Neural progenitor cell (in vitro differentiated cells): Measurements from ENCODE around the gene PMEL. TPM values are rescaled to one million over a fixed set of nuclear protein-coding genes. Genes with fewer than 3 reads are reported as not detected.

Experiments
- DNase-seq: peaks from one replicate; pipeline ENCODE4 v3.0.0-alpha.2; 2016; ENCODE audit warnings: low spot score
- H2AFZ ChIP-seq: fragments of 200-600 bp; sonication (generic); replicated peaks from 2 replicates; pipeline ENCODE4 v1.6.1; 2016; ENCODE audit warnings: antibody characterized with exemption
- H3F3A ChIP-seq: fragments of 200-600 bp; sonication (generic); 2 replicates; pipeline ENCODE4 v1.6.1; 2016; ENCODE audit warnings: antibody characterized with exemption, low read depth
- H3K27ac ChIP-seq: fragments of 200-600 bp; sonication (generic); 2 replicates; pipeline ENCODE4 v1.5.1; 2016; ENCODE audit warnings: mild to moderate bottlenecking
- H3K27me3 ChIP-seq: fragments of 200-600 bp; sonication (generic); 2 replicates; pipeline ENCODE4 v1.6.1; 2016; ENCODE audit warnings: mild to moderate bottlenecking, moderate library complexity
- H3K36me3 ChIP-seq: fragments of 200-600 bp; sonication (generic); 2 replicates; pipeline ENCODE4 v1.5.1; 2016
- H3K4me1 ChIP-seq: fragments of 200-600 bp; sonication (generic); 2 replicates; pipeline ENCODE4 v1.6.1; 2016; ENCODE audit warnings: mixed run types
- H3K4me2 ChIP-seq: fragments of 200-600 bp; sonication (generic); 2 replicates; pipeline ENCODE4 v1.6.1; 2016
- H3K4me3 ChIP-seq: fragments of 200-600 bp; sonication (generic); 2 replicates; pipeline ENCODE4 v1.5.1; 2016
- H3K79me2 ChIP-seq: fragments of 200-600 bp; sonication (generic); 2 replicates; pipeline ENCODE4 v1.6.1; 2016; ENCODE audit warnings: low read depth
- H3K9ac ChIP-seq: fragments of 200-600 bp; sonication (generic); 2 replicates; pipeline ENCODE4 v1.6.1; 2016
- H3K9me3 ChIP-seq: fragments of 200-600 bp; sonication (generic); 2 replicates; pipeline ENCODE4 v1.5.1; 2016; ENCODE audit warnings: low read depth
- H4K20me1 ChIP-seq: fragments of 200-600 bp; sonication (generic); 2 replicates; pipeline ENCODE4 v1.6.1; 2016; ENCODE audit warnings: low read depth
- H3K27ac Mint-ChIP-seq: 3 replicates; pipeline ENCODE4 v1.8.0; 2021; ENCODE audit warnings: mixed read lengths
- H3K27me3 Mint-ChIP-seq: 2 replicates; pipeline ENCODE4 v1.8.0; 2022; ENCODE audit warnings: low read depth, mild to moderate bottlenecking, inconsistent platforms, moderate library complexity, mixed read lengths; ENCODE audit not compliant: insufficient read depth
- H3K36me3 Mint-ChIP-seq: 3 replicates; pipeline ENCODE4 v1.8.0; 2021; ENCODE audit warnings: mixed read lengths
- H3K4me1 Mint-ChIP-seq: 3 replicates; pipeline ENCODE4 v1.8.0; 2021; ENCODE audit warnings: mixed read lengths
- H3K4me3 Mint-ChIP-seq: 3 replicates; pipeline ENCODE4 v1.8.0; 2021; ENCODE audit warnings: mild to moderate bottlenecking, moderate library complexity, mixed read lengths
- H3K9me3 Mint-ChIP-seq: 3 replicates; pipeline ENCODE4 v1.8.0; 2020; ENCODE audit warnings: mixed read lengths
- EZH2 ChIP-seq: fragments of 200-600 bp; sonication (generic); IDR thresholded peaks from 2 replicates; pipeline ENCODE4 v1.6.1; 2017; ENCODE audit warnings: antibody characterized with exemption, mild to moderate bottlenecking, moderate library complexity
- EZH2phosphoT487 ChIP-seq: fragments of 200-600 bp; sonication (generic); IDR thresholded peaks from 2 replicates; pipeline ENCODE4 v1.6.1; 2017; ENCODE audit warnings: antibody characterized with exemption
- total RNA-seq: library from RNA; depleted of rRNA; stranded (reverse); fragments of >200 nt; gene quantifications from 2 replicates; pipeline ENCODE4 v1.2.3, GENCODE V29; 2015; ENCODE audit warnings: low replicate concordance
- TF ChIP-seq, protein P1 (sequence below): fragments of 200-600 bp; sonication (generic); IDR thresholded peaks from 2 replicates; pipeline ENCODE4 v1.5.1; 2017; ENCODE audit warnings: antibody characterized with exemption, mild to moderate bottlenecking

Gene PMEL
- total RNA-seq, result 207 and 301 TPM in 2 replicates

DNA sequence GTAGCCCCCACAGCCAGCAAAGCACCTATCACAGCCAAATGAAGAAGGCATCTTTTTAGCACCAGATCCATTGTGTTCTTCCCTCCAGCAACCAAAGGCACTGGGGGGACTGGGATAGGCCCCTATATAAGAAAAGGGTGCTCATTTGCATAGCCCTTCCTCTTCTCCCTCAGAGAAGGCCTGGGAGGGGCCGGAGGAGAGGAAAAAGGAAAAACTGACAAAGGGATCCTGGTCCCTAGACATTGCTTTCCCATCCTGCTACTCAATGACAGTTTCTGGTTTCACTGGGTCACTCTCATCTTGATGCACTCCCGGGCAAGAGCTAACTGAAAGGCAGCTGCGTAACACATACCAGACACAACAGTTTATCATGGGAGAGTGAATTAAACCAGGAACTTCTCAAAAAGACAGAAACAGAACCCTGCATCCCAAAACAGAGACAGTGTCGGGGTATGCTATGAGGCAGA, at the start of gene PMEL:
Gene PMEL, minus strand, starts transcription at position 102 of the 467 bp plus-strand sequence. Its CDS starts 31 bp downstream, at position 71.
- Histone ChIP-seq H3K9ac (peak within 1 kb of the TSS; percentile 73), H3K36me3 (no peaks in the 10 kb centered on the region), H3K27me3 (no peaks in the 10 kb centered on the region), H3K4me2 (peak within 1 kb of the TSS; percentile 88), H4K20me1 (peaks cover 10% of the 10 kb centered on the region), H3K4me3 (peak within 1 kb of the TSS; percentile 91), H3K79me2 (peaks cover 57% of the 10 kb centered on the region), H3K27ac (peak within 1 kb of the TSS; percentile 86), H2AFZ (peak within 1 kb of the TSS; percentile 93), H3K9me3 (no peaks in the 10 kb centered on the region), H3F3A (peaks cover 17% of the 10 kb centered on the region), H3K4me1 (peaks cover 3% of the 10 kb centered on the region)
- Mint-ChIP-seq H3K27me3 (peaks cover 7% of the 10 kb centered on the region), H3K27ac (peak within 1 kb of the TSS; percentile 90), H3K4me3 (peak within 1 kb of the TSS; percentile 99), H3K36me3 (peaks cover 7% of the 10 kb centered on the region), H3K4me1 (peaks cover 30% of the 10 kb centered on the region), H3K9me3 (no peaks in the 10 kb centered on the region)
- DNase-seq, result peak; percentile 81
- TF ChIP-seq EZH2phosphoT487, result no peak
- no peak for TF ChIP-seq EZH2
- TF ChIP-seq, protein P1, sequence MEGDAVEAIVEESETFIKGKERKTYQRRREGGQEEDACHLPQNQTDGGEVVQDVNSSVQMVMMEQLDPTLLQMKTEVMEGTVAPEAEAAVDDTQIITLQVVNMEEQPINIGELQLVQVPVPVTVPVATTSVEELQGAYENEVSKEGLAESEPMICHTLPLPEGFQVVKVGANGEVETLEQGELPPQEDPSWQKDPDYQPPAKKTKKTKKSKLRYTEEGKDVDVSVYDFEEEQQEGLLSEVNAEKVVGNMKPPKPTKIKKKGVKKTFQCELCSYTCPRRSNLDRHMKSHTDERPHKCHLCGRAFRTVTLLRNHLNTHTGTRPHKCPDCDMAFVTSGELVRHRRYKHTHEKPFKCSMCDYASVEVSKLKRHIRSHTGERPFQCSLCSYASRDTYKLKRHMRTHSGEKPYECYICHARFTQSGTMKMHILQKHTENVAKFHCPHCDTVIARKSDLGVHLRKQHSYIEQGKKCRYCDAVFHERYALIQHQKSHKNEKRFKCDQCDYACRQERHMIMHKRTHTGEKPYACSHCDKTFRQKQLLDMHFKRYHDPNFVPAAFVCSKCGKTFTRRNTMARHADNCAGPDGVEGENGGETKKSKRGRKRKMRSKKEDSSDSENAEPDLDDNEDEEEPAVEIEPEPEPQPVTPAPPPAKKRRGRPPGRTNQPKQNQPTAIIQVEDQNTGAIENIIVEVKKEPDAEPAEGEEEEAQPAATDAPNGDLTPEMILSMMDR, result no peak

DNA sequence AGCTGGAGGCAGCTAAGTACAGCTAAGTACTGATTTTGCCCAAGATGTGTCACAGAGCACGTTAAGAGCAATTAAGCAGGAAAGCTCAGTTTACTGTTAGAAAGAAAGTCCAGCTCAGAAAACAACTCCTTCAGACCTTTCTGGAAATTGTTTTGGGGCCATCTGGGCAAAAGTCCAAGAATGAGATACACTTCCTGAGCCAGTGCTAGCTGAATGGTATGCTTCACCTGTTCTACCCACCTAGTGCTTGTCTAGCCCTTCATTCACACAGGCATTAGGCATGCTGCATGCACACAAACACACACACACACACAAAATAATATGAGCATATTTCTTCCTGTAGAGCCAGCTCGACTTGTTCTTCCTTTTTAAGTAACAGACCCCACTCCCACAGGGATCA, 48.4 kb upstream of the PMEL start:
- Histone ChIP-seq H4K20me1 (no peaks in the 10 kb centered on the region), H3K27me3 (no peaks in the 10 kb centered on the region), H3K4me3 (no peak overlapping the region), H3K9me3 (no peaks in the 10 kb centered on the region), H3K4me2 (no peak overlapping the region), H3K4me1 (peaks cover 4% of the 10 kb centered on the region), H3K27ac (no peak overlapping the region), H3K79me2 (no peaks in the 10 kb centered on the region), H3K9ac (no peak overlapping the region), H2AFZ (no peak overlapping the region), H3K36me3 (no peaks in the 10 kb centered on the region), H3F3A (no peaks in the 10 kb centered on the region)
- H3K9me3 Mint-ChIP-seq, result no peaks in the 10 kb centered on the region
- H3K4me1 Mint-ChIP-seq, result peaks cover 13% of the 10 kb centered on the region
- H3K27ac Mint-ChIP-seq, result peak overlapping the region; percentile 11
- no peak overlapping the region for H3K4me3 Mint-ChIP-seq
- H3K36me3 Mint-ChIP-seq, result peaks cover 11% of the 10 kb centered on the region
- TF ChIP-seq, protein P1, result no peak
- TF ChIP-seq EZH2phosphoT487 (no peak), EZH2 (no peak)
- DNase-seq, result no peak
- H3K27me3 Mint-ChIP-seq, result peaks cover 2% of the 10 kb centered on the region

DNA sequence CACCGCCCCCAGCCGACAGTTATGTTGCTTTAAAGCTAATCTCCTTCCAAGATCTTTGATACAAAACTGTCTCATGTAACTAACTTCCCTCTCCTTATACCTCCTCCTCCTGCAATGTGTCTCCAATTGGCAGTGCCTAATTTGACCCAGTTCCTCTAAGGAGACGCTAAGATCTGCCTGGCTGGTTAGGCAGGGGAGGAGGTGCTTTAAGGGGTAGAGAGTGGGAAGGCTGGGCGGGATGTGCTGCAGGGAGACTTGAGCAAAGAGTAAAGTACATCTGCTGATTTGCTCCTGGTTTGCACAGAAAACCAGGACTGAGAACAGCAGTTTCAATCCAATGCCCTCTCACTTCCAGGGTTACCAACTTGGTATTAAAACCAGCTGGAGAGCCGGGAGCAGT, 47.6 kb upstream of the PMEL start:
- Histone ChIP-seq H3K36me3 (no peaks in the 10 kb centered on the region), H3K27me3 (no peaks in the 10 kb centered on the region), H3K79me2 (no peaks in the 10 kb centered on the region), H4K20me1 (no peaks in the 10 kb centered on the region), H3K4me3 (no peak overlapping the region), H3K27ac (no peak overlapping the region), H3K9ac (no peak overlapping the region), H3K9me3 (no peaks in the 10 kb centered on the region), H3F3A (no peaks in the 10 kb centered on the region), H3K4me1 (peaks cover 4% of the 10 kb centered on the region), H3K4me2 (no peak overlapping the region), H2AFZ (no peak overlapping the region)
- Mint-ChIP-seq H3K4me3 (no peak overlapping the region), H3K4me1 (peaks cover 10% of the 10 kb centered on the region), H3K36me3 (peaks cover 11% of the 10 kb centered on the region), H3K27me3 (peaks cover 2% of the 10 kb centered on the region), H3K9me3 (no peaks in the 10 kb centered on the region), H3K27ac (no peak overlapping the region)
- TF ChIP-seq EZH2phosphoT487, result no peak
- TF ChIP-seq, protein P1, result no peak
- TF ChIP-seq EZH2, result no peak
- DNase-seq, result no peak
